HG03575 (cell line): ENCODE measurements around the gene PAGE1.
"Not testable (repeated sequence)": the region's sequence is repeated elsewhere in the genome, so short reads cannot be mapped to it uniquely, and the experiment has no call there.

ENCODE experiments used
- ATAC-seq: cut with Tn5 transposase; IDR thresholded peaks from one replicate; pipeline ENCODE4 v1.9.1; 2021; ENCODE audit not compliant: unreplicated experiment, insufficient number of reproducible peaks, low FRiP score; ENCODE audit errors: extremely low read depth

The PAGE1 gene, protein sequence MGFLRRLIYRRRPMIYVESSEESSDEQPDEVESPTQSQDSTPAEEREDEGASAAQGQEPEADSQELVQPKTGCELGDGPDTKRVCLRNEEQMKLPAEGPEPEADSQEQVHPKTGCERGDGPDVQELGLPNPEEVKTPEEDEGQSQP

GRCh38 chrX:49695276-49696180, at the start of gene PAGE1:
Gene PAGE1 (minus strand): TSS chrX:49695984. CDS start chrX:49694770, 1,214 bp downstream.
- no peak for ATAC-seq

- not testable (repeated sequence) for ATAC-seq
Observed at GRCh38 chrX:49741501-49741900, 45.7 kb upstream of the PAGE1 start.

DNA sequence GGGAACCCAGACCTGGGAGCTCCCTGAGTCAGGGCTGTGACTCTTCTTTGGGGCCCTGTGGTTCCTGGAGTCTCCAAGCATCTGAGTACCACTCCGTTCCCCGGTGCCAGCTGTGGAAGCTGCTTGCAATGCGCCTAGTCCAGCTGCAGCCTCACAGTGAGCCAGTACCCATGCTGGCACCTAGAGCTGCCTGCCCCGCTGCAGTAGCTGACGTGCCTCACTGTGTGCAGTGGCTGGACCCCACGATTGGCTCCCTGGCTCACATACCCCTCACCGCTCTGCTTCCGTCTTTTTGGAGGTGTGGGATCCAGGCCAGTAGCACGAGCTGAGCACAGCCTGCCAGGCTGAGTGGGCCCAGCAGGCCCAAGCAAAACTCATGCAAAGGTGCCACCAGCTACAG, 32.1 kb upstream of the PAGE1 start:
- ATAC-seq: no peak

DNA sequence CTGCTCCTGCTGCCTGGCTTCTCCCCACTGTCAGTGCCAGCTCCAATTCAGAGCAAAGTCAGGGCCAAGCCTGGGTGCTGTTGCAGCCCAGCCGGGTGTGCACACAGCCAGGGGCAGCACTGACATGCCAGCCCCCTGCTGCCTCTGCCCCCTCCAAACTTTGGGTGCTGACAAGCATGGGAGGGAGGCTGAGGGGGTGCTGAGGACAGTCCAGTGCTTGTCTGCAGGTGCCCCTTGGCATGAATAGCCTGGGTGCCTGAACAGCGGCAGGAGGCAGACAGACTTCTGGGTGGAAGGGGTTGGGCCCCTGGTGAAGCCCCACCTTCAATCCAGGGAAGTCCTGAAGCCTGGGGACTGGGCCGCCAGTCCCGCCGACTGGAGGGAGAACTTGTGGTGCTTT, 31.2 kb upstream of the PAGE1 start:
- no peak for ATAC-seq

DNA sequence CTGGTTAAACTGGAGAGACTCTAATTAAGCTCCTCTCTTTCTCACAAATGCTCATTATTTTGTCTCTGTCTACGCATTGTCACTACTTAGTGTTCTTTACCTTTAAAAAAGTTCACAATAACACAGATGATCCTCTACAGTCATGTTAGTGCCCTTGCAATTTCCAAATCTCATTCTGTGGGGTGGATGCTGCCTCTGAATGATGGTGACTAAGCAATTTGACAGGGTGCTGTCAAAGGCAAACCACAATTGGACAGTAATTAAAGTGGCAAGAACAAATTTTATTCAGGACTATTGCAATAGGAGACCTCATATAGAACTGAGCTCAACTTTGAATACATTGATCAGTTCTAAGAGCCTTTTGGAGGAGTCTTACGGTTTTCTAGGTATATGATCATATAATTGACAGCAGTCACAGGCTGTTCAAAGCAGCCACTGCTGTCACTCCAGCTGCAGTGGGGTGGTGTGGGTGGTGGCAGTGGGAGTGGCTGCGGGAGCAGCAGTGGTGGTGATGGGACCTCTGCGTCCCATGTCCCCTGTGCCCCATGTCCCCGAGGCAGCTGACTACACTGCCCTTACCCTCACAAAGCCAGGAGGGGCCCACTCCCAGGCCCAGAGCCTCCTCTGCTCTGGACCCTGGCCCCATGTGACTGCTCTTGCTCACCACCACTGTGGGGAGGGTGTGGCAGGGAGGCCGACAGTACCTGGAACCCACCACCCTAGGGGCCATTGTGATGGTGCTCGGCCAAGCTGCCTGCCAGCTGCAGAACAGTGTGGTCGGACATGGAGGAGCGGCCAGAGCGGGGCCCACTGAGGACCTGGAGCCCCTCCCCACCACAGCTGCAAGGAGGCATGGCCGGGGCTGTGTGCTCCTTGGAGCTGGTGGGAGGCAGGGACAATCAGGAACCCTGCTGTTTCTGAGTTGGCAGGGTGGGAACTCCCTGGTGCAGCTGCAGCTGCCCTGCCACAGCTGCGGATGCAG, 30.4 kb upstream of the PAGE1 start:
- no peak for ATAC-seq

- no peak for ATAC-seq
Observed at GRCh38 chrX:49725401-49725800, 29.6 kb upstream of the PAGE1 start.

GRCh38 chrX:49720106-49720505, 24.3 kb upstream of the PAGE1 start:
- ATAC-seq: not testable (repeated sequence)

GRCh38 chrX:49712577-49712976, 16.8 kb upstream of the PAGE1 start:
- no peak for ATAC-seq

DNA sequence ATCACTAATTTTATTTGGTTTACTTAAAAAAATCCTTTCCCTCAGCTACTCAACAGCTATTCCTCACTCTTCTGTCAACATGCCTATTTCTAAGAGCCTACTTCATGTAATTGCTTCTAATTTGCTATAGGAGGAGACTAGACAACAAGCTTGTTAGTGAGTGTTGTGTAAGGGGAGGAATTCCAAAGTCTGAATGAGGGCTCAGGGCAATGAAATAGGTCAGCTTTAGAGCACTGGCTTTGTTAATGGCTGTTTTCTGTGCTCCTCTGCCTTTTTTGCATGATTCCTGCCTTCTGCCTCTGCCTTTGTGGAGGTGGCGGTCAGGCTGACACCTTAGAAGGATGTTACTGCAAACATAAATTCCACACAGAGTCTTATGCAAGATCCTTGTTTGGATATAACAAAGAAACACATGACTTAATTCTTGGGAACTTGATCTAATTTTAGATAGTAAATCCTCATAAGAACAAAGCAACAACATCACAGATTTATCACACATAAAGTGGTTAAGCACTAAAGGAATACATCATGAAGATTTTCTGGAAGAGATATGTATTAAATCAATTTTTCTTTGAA, 15.0 kb upstream of the PAGE1 start:
- ATAC-seq: no peak

- no peak for ATAC-seq
Observed at GRCh38 chrX:49704691-49705404, 9.1 kb upstream of the PAGE1 start.

GRCh38 chrX:49701933-49702332, 6.1 kb upstream of the PAGE1 start:
- no peak for ATAC-seq

- ATAC-seq: no peak
Observed at GRCh38 chrX:49701323-49701722, 5.5 kb upstream of the PAGE1 start.

DNA sequence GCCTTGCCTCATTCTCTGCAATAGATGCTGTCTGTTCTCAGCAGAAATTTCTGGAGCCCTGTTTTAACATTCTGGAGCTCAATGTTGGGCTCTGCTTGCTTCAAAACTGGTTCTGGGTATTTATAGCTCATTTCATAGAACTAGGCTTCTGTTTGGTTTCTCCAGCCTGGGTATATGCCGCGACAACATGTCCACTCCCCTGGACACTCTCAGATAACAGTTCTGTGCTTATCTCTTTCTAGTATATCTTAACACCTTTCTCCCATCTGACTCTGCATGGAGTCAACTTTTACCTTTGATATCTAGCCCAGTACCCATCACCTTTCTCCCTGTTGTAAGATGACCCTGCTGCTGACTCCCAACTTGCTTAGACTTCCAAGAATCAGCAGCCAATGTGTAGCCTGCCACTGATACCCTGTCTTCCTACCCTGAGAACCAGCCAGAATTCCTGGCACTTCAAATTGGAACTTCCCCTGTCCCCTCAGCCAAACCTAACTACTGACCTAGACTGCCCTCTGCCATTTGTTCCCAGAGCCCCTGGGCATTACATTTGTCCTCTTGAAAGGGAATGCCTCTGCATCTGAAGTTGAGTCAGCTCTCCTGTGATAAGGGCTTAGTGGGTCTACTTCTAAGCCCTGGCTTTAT, 20.6 kb downstream of the PAGE1 start:
- ATAC-seq: no peak

- ATAC-seq: no peak
Observed at GRCh38 chrX:49673394-49673793, 22.4 kb downstream of the PAGE1 start.

DNA sequence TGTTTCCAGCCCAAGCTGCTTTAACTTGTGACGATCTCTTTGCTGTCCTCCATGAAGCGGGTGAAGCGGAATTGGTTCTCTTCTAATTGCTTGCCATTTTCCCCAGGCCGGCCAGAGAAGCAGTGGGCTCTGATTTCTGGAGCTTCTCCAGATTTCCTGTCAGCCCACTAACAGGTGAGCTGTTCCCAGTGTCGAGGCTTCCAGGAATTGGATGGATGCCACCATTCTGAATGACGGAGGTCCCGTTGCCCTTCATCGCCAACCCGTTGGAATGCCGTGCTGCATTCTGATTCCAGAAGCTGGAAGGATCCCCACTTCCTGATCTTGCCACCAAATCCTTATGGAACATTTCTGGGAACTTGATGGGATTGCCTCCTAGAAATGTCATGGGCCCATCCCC, 31.0 kb downstream of the PAGE1 start:
- ATAC-seq: no peak

DNA sequence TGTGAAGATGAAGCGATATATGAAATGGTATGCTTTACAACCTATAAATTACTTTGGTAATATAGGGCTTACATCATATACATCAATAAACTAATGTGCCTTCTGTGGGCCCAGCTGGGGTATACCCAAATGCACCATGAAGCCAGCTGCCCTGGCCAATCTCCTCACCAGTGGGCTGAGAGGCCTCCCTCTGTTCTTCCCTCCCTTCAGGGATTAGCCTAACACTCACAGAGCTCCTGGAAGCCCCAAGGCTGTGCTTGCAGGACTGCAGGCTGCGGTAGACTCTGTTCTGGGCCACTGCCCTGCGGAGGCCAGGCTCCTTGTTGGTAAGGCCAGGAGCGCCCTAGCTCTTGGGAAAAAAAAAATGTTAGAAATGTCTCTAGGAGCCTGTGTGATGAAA, 33.9 kb downstream of the PAGE1 start:
- no peak for ATAC-seq

DNA sequence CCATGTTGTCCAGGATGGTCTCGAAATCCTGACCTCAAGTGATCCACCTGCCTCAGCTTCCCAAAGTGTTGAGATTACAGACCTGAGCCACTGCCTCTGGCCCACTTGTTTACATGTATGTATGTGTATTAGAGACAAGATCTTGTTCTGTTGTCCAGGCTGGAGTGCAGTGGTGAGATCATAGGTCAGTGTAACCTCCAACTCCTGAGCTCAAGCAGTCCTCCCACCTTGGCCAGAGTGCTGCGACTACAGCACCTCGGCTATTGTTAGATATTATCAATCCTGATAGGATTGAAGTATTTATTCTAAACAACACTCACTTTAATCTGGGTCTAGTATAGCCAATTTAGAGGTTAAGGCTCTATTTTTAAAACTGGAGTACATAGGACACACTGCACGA, 36.0 kb downstream of the PAGE1 start:
- ATAC-seq: no peak

- ATAC-seq: no peak
Observed at GRCh38 chrX:49656533-49656932, 39.3 kb downstream of the PAGE1 start.
